Inferior parietal cortex (tissue), 1 donor: Measurements from ENCODE around the gene POU3F2.

Source experiments
- DNase-seq: peaks from one replicate; pipeline ENCODE4 v3.0.0-alpha.2; 2016; ENCODE audit errors: extremely low spot score

Gene POU3F2

DNA sequence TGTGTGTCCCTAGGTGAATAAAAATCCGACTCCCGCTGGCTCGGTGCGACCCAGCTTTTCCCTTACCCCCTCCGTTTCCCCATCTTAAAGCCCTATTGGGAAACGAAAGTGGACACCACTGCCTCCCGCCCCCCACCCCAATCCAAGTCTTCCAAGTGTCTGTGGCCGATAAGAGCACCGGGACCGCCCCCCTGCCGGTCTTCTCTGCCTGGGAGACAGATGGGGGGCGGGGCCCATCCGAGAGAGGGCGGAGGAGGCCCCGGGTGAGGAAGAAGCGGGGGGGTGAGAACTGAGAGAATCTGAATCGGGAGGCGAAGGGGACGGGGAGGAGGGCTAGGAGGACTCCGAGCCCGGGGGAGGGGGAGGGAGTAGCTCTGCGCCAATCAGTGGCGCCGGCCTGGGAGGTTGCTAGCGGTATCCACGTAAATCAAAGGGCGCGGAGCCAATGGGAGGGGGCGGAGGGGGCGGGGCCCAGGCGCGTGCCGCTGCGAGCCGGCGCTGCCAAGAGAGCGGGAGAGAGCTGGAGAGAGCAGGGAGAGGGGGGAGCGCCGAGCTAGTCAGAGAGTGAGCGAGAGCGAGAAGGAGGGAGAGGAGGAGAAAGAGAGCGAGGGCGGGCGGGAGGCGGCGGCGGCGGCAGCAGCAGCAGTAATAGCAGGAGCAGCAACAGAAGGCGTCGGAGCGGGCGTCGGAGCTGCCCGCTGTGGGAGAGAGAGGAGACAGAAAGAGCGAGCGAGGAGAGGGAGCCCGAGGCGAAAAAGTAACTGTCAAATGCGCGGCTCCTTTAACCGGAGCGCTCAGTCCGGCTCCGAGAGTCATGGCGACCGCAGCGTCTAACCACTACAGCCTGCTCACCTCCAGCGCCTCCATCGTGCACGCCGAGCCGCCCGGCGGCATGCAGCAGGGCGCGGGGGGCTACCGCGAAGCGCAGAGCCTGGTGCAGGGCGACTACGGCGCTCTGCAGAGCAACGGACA is at the start of gene POU3F2:
Gene POU3F2 (plus strand): TSS at position 515 of the 972 bp plus-strand sequence. CDS start 300 bp downstream, at position 815.
- DNase-seq = peak; percentile 90

GRCh38 chr6:98787435-98787834 is 46.9 kb upstream of the POU3F2 start:
- DNase-seq = peak; percentile 21

- peak; percentile 19 for DNase-seq
Measured at GRCh38 chr6:98787961-98788360, 46.4 kb upstream of the POU3F2 start.

GRCh38 chr6:98794307-98794842 is 40.0 kb upstream of the POU3F2 start:
- DNase-seq = no peak

DNA sequence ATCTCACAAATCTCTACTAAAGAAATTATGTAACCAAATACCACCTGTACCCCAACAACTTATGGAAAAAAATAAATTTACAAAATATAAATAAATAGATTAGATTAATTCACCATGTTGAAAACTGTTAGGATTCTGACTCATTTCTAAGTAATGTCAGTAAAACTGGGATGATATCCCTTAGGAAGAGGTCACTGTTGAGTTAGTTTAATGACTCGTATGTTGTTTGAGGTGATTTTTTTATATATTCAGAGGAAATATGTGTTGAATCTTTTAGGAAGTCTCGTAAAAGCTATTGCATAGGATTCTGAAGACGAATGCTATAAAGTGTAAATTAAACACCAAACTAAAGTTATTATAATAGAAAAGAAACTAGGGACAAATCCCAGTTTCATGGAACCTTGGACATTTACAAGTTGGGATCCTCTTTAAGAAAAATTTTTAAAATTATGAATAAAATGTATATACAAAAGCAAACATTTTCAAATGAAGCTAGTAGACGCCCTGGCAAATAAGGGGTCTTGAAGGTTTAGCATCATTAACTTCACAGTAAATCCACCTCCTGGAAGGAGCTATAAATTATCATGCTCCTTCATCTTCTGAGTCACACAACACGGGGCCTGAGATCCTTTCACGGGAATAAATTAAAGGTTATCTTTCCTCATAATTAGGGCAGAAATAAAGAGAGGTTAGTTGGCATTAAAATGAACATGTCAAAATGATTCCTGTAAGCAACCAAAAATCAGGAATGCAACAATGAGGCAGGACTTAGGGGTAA is 37.0 kb upstream of the POU3F2 start:
- no peak for DNase-seq

GRCh38 chr6:98800866-98801265 is 33.5 kb upstream of the POU3F2 start:
- DNase-seq = no peak

DNA sequence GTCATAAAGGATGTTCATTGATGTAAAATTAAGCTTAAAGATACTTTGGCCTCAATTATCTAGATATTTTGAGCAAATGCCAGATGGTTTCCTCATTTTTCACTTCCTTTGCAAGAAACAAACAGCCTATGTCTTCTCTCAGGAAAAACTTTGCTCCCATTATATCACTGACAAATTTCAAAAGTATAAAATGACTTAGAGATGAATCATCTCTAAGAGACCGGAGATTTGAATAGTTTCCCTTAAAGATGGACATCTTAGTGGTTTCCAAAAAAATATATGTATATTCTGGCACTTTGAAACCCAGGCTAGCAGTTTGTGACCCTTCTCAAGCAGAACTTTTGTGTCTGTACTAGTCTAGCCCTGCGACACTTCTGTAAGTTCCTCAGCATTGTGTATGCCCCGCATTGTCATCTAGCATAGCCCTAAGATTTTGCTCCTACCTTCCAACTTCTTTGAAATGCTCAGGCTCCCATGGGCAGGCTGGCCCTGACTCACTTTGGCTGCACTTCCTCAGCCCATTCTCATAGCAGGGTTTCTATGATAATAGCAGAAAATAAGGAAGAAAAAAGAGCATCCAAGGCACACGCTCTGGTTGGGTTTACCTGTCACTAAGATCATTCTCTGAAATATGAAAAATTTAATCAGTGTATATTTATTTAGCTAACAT is 25.7 kb upstream of the POU3F2 start:
- DNase-seq = no peak

DNA sequence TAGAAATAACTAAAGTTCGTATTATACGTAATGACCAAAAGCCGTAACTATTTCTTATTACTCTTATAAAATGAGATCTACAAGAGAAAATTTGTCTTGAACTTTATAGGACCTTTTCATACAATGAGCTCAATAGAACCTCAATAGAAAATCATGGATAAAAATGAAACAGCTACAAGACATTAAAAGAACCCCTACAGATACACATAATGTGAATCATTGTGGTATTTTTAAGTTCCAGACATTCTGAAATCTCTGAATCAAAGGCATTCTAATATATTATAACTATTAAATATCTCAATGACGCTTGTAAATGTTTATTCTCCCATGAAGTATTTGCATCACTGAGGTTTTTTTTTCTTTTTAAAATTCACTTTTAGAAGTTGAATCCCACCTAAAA is 22.2 kb upstream of the POU3F2 start:
- DNase-seq = no peak

DNA sequence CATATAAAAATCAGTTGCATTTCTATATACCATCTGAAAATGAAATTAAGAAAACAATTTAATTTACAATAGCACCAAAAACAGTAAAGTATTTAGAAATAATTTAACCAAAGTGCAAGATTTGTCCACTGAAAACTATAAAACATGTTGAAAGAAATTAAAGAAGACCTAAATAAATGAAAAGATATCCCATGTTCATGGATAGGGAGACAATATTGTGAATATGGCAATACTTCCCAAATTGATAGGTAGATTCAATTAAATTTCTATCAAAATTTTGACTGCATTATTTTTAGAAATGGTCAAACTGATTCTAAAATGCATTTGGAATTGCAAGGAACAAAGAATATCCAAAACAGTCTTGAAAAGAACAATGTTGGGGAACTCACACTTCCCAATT is 17.6 kb upstream of the POU3F2 start:
- DNase-seq = no peak

DNA sequence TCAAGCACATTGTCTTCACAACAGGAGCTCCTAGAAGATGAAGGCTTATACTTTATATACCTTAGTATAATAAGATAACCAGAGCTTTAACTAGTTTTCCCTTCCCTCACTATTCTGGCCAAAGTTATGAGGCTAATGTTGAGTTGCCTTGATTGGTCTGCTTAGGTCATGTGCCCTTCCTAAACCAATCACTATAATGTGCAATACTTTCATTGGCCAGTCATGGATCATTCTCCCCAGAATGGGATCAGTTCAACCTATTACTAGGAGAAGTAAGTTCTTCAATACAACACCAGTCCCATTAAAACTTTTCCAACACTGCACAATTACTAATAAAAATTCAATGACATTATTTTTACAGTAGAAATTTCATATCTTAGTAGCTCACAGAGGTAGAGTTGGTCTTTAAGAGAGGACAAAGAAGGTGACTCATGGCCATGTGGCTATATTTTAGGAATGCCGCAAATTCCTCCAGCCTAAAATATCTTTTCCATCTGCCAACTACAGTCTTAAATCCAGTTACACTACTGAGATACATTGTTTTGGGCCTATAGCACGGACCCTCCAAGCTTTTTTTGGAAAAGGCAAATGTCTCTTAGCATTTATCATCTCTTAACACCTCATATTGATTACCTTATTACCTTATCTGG is 12.5 kb upstream of the POU3F2 start:
- no peak for DNase-seq

DNA sequence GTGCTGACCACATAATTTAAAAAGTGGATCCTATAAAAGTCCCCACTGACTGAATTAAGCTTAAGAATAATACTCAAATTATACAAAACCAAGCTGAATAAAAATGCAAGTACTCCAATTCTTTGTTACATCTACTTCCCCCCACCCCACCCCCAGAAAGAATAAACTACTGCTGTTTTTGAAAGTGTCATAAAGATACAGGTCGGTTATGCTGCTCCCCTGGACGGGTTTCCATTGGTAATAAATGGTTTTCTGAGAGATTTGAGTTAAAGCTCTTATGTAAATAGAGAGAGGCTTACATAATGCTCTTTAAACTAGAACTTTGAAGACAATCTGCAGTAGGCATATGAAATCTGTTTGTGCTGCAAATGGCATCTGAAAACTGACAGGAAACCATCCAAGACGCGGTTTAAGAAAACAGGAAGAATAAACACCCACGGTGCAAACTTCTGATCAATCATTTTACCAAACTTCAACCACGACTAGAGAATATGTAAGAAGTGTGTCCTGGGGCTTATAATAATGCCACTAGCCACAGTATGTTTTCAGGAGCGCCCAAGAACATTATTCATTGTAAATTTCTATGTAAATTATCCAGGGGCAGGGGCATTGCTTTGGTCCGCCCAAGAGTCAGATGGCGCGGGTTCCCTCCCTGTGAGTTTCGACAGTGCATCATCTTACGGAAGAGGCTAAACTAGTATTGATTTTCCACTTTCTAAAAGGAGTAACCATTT is 10.8 kb upstream of the POU3F2 start:
- DNase-seq = peak; percentile 39

DNA sequence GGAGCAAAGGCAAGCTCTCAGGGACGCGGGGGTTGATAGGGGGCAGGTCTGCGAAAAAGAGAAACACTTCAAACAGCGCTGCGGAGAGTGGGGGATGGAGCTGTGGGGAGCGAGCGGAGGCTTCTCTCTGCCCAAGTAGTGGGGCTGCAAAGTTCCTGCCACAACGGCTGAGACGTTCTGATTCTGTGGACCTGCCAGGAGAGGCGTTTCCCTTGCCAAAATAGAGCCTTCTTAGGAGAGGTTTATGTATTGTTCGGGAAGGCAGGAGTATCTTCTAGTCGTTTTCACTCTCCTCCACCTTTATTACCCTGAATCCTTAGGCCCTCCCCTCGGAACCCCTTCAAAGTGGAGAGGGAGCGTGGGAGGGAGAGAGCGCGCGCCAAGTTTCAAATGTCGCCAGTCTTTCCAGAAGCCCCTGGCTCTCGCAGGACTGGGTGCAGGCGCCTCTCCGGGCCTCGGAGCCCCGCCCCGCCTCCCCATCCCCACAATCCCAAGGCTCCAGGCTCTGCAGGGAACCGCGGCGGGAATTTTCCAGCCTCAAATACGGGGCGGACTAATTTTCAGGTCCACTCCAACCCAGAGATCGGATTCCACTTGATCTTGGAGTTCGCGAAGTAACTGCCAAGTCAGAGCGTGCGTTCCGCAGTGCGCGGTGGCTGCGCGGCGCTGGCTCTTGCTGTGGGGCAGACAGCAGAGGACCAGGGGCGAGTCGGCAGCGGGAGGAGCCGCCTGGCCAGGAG is 10.0 kb upstream of the POU3F2 start:
- DNase-seq = peak; percentile 43

- DNase-seq = no peak
Measured at GRCh38 chr6:98824902-98825599, 9.3 kb upstream of the POU3F2 start.

DNA sequence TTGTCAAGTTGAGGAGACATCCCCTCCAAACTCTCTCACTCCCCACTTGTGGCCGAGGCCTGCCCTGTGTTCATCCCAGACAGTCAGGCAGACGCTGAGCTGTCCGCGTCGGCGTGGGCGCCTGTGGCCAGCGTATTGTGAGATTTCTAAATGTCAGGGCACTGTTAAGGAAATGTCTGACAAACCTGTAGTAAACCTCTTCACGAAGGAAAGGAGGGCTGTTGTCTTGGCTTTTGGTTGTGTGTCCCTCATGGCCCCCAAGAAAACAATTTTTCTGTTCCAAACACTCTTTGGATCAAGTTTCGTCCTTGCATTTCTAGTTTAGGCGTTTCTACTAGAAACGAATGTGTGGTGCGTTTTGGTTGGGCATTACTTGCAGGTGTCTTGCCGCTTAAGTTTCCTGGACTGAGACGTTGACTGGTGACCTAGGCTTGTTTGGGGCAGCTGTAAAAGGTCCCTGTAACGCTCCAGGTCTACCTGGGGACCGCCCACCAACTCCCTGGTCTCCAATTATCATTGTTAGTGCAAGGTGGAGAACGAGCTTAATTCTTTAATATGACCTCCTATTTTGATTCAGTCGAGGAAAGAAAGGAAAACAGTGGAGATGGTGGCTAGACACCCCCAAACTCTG is 8.7 kb upstream of the POU3F2 start:
- DNase-seq = peak; percentile 5

- DNase-seq = peak; percentile 40
Measured at GRCh38 chr6:98827295-98828159, 6.8 kb upstream of the POU3F2 start.

- peak; percentile 19 for DNase-seq
Measured at GRCh38 chr6:98828211-98828788, 6.1 kb upstream of the POU3F2 start.

GRCh38 chr6:98828941-98829411 is 5.4 kb upstream of the POU3F2 start:
- DNase-seq = peak; percentile 36
